Measurements from ENCODE around the gene PTBP1.

DNA sequence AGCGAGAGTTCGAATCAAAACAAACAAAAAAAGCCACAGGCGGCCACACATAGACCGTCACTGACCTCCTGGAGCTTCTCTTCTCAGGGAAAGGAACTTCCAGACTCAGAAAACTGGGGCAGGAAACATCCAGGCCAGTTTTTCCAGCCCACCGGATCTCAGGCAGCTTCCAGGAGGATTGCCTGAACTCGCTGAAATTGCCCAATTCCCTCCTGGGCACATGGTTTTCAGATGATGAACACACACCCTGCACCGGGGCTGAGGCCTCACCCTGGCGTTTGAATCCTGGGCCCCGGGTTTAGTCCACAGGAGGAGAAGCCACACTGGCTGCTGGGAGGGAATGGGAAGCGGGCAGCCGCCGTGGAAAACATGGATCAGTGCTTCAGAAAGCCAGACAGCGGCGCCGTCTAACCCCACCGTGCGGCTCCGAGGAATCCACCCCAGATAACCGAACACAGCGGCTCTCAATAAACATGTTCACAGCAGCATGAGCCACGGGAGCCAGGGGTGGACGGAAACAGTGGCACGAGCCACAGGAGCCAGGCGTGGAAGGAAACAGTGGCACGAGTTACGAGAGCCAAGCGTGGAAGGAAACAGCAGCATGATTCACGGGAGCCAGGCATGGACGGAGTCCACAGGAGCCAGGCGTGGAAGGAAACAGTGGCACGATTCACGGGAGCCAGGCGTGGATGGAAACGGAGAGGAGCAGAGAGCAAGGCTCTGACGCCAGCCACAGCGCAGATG lies 18.2 kb upstream of the PTBP1 start:
- TF ChIP-seq POLR2A (IDR thresholded peaks at IDR 0.05; ENCODE audit: low read depth, low read length) (no peak), POLR2AphosphoS5 (IDR thresholded peaks at IDR 0.05; ENCODE audit: low read depth, low read length) (no peak), TAF1 (IDR thresholded peaks at IDR 0.05; ENCODE audit: borderline replicate concordance, low read depth, low read length) (no peak)

Data from GM12892 (cell line).